Measurements from ENCODE around the gene UNCX. TPM values are rescaled to one million over a fixed set of nuclear protein-coding genes. Genes with fewer than 3 reads are reported as not detected.

The UNCX gene
- total and polyA plus RNA-seq, 9 donors: not detected

GRCh38 chr7:1232103-1232466 lies 587 bp upstream of the UNCX start:
- H3K36me3 ChIP-seq (ENCODE audit: control insufficient read depth, insufficient read depth, low read length): no peaks in the 10 kb centered on the region

GRCh38 chr7:1233333-1234048 lies 819 bp downstream of the UNCX start:
- no peak overlapping the region for H3K27ac ChIP-seq (ENCODE audit: low read length)
- WGBS (ENCODE audit: insufficient coverage): under 1% methylated on average over 61 of the region's 73 CpGs
- H3K4me1 ChIP-seq (ENCODE audit: control insufficient read depth, insufficient read depth, low read length): peaks cover 7% of the 10 kb centered on the region
- no peaks in the 10 kb centered on the region for H3K9me3 ChIP-seq (replicated peaks; ENCODE audit: control insufficient read depth, low read depth, low read length)
- H3K27me3 ChIP-seq (ENCODE audit: control insufficient read depth, insufficient read depth, low read length): peaks cover 84% of the 10 kb centered on the region
- no peak overlapping the region for H3K4me3 ChIP-seq (ENCODE audit: low read length)
- no peak for DNase-seq
- H3K36me3 ChIP-seq (ENCODE audit: control insufficient read depth, insufficient read depth, low read length): no peaks in the 10 kb centered on the region

More at GRCh38 chr7:1232103-1232466, 587 bp upstream of the UNCX start:
- Histone ChIP-seq H3K27me3 (ENCODE audit: control insufficient read depth, insufficient read depth, low read length) (peaks cover 85% of the 10 kb centered on the region), H3K4me3 (ENCODE audit: low read length) (no peak overlapping the region), H3K4me1 (ENCODE audit: control insufficient read depth, insufficient read depth, low read length) (peaks cover 5% of the 10 kb centered on the region), H3K27ac (ENCODE audit: low read length) (no peak overlapping the region), H3K9me3 (replicated peaks; ENCODE audit: control insufficient read depth, low read depth, low read length) (no peaks in the 10 kb centered on the region)
- 0% methylated on average over 3 of the region's 12 CpGs for WGBS (ENCODE audit: insufficient coverage)
- DNase-seq: no peak

GRCh38 chr7:1234049-1234880 lies 1.6 kb downstream of the UNCX start:
- no peak overlapping the region for H3K4me3 ChIP-seq (ENCODE audit: low read length)
- peaks cover 84% of the 10 kb centered on the region for H3K27me3 ChIP-seq (ENCODE audit: control insufficient read depth, insufficient read depth, low read length)
- 0% methylated on average over 8 of the region's 30 CpGs for WGBS (ENCODE audit: insufficient coverage)
- no peaks in the 10 kb centered on the region for H3K36me3 ChIP-seq (ENCODE audit: control insufficient read depth, insufficient read depth, low read length)
- peaks cover 7% of the 10 kb centered on the region for H3K4me1 ChIP-seq (ENCODE audit: control insufficient read depth, insufficient read depth, low read length)
- H3K9me3 ChIP-seq (replicated peaks; ENCODE audit: control insufficient read depth, low read depth, low read length): no peaks in the 10 kb centered on the region
- no peak for DNase-seq
- H3K27ac ChIP-seq (ENCODE audit: low read length): no peak overlapping the region

- no peaks in the 10 kb centered on the region for H3K36me3 ChIP-seq (ENCODE audit: control insufficient read depth, insufficient read depth, low read length)
- peaks cover 7% of the 10 kb centered on the region for H3K4me1 ChIP-seq (ENCODE audit: control insufficient read depth, insufficient read depth, low read length)
- 2% methylated on average over 24 of the region's 37 CpGs for WGBS (ENCODE audit: insufficient coverage)
- peaks cover 87% of the 10 kb centered on the region for H3K27me3 ChIP-seq (ENCODE audit: control insufficient read depth, insufficient read depth, low read length)
- DNase-seq: no peak
- no peak overlapping the region for H3K27ac ChIP-seq (ENCODE audit: low read length)
- H3K9me3 ChIP-seq (replicated peaks; ENCODE audit: control insufficient read depth, low read depth, low read length): no peaks in the 10 kb centered on the region
- no peak overlapping the region for H3K4me3 ChIP-seq (ENCODE audit: low read length)
Measured at GRCh38 chr7:1234881-1235500, 2.3 kb downstream of the UNCX start.

- DNase-seq: no peak
- Histone ChIP-seq H3K27ac (ENCODE audit: low read length) (no peak overlapping the region), H3K9me3 (replicated peaks; ENCODE audit: control insufficient read depth, low read depth, low read length) (no peaks in the 10 kb centered on the region), H3K4me3 (ENCODE audit: low read length) (no peak overlapping the region), H3K27me3 (ENCODE audit: control insufficient read depth, insufficient read depth, low read length) (peaks cover 88% of the 10 kb centered on the region), H3K4me1 (ENCODE audit: control insufficient read depth, insufficient read depth, low read length) (peaks cover 7% of the 10 kb centered on the region), H3K36me3 (ENCODE audit: control insufficient read depth, insufficient read depth, low read length) (no peaks in the 10 kb centered on the region)
- WGBS (ENCODE audit: insufficient coverage): under 1% methylated on average over 64 of the region's 66 CpGs
Measured at GRCh38 chr7:1235501-1236131, 2.9 kb downstream of the UNCX start.

GRCh38 chr7:1236132-1236661 lies 3.5 kb downstream of the UNCX start:
- H3K27ac ChIP-seq (ENCODE audit: low read length): no peak overlapping the region
- H3K4me1 ChIP-seq (ENCODE audit: control insufficient read depth, insufficient read depth, low read length): peaks cover 7% of the 10 kb centered on the region
- DNase-seq: no peak
- no peaks in the 10 kb centered on the region for H3K9me3 ChIP-seq (replicated peaks; ENCODE audit: control insufficient read depth, low read depth, low read length)
- no peaks in the 10 kb centered on the region for H3K36me3 ChIP-seq (ENCODE audit: control insufficient read depth, insufficient read depth, low read length)
- whole genome bisulfite sequencing (ENCODE audit: insufficient coverage): under 1% methylated on average over 84 of the region's 87 CpGs
- H3K27me3 ChIP-seq (ENCODE audit: control insufficient read depth, insufficient read depth, low read length): peaks cover 88% of the 10 kb centered on the region
- H3K4me3 ChIP-seq (ENCODE audit: low read length): no peak overlapping the region

DNA sequence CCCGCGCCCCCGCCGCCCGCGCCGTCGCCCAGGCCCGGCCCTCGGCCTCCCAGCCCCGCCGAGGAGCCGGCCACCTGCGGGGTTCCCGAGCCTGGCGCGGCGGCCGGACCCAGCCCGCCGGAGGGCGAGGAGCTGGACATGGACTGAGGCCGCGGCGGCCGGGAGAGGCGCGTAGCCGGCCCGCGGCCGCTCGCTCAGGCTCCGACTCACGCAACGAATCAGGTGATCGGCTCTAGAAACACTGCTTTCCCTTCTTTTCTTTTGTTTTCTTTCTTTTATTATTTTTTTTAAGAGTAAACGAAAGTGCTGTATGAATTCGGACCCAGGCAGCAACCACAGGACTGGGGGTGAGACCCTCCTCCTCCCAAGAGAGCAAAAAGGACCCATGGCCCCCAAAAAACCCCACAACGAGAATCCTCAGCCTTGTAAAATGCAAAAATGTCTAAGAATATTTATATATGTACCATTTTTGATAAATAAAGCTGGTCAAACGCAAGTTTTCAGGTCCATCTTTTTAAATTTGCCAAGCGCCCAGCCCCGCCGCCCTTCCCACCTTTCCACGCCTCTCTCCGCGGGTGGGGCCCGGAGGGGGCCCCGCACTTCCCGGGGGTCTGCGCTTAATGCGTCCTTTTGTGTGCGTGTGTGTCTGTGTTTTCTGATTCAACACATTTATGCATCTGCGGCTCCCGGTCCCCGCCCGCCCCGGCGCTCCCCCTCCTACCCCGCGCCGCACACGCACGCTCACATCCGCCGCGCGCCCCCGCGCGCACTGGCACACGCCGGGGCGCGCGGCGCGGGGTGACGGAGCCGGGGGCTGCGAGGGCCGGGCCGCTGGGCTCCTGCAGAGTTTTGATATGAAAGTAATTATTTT lies 4.4 kb downstream of the UNCX start:
- no peak overlapping the region for H3K4me3 ChIP-seq (ENCODE audit: low read length)
- H3K27me3 ChIP-seq (ENCODE audit: control insufficient read depth, insufficient read depth, low read length): peaks cover 88% of the 10 kb centered on the region
- 2% methylated on average over 51 of the region's 83 CpGs for WGBS (ENCODE audit: insufficient coverage)
- H3K27ac ChIP-seq (ENCODE audit: low read length): no peak overlapping the region
- H3K36me3 ChIP-seq (ENCODE audit: control insufficient read depth, insufficient read depth, low read length): no peaks in the 10 kb centered on the region
- no peak for DNase-seq
- H3K9me3 ChIP-seq (replicated peaks; ENCODE audit: control insufficient read depth, low read depth, low read length): no peaks in the 10 kb centered on the region
- peaks cover 7% of the 10 kb centered on the region for H3K4me1 ChIP-seq (ENCODE audit: control insufficient read depth, insufficient read depth, low read length)

- no peak for DNase-seq
- peaks cover 7% of the 10 kb centered on the region for H3K4me1 ChIP-seq (ENCODE audit: control insufficient read depth, insufficient read depth, low read length)
- H3K4me3 ChIP-seq (ENCODE audit: low read length): no peak overlapping the region
- WGBS (ENCODE audit: insufficient coverage): 5% methylated on average over 23 of the region's 29 CpGs
- no peaks in the 10 kb centered on the region for H3K9me3 ChIP-seq (replicated peaks; ENCODE audit: control insufficient read depth, low read depth, low read length)
- peaks cover 90% of the 10 kb centered on the region for H3K27me3 ChIP-seq (ENCODE audit: control insufficient read depth, insufficient read depth, low read length)
- no peaks in the 10 kb centered on the region for H3K36me3 ChIP-seq (ENCODE audit: control insufficient read depth, insufficient read depth, low read length)
- no peak overlapping the region for H3K27ac ChIP-seq (ENCODE audit: low read length)
Measured at GRCh38 chr7:1237704-1238255, 5.1 kb downstream of the UNCX start.

DNA sequence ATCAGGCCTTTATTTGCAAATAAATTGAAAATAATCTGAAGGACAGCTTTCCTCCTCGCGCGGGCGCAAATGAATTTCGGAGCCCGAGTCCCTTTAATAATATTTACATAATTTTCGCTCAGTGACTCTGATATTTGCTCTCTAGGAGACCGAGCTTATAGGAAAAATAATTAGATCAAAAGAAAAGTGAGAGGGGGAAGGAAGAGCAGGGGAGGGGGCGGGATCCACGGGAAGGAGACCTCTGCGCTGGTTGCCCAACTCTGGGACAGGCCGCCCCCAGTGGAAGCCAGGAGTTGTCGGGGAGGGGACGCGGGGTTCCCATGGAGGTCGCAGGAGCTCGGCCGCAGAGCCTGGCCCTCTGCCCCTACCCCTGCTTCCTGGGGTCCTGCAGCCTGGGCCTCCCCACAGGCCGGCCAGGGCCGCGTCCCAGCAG lies 5.8 kb downstream of the UNCX start:
- no peak overlapping the region for H3K27ac ChIP-seq (ENCODE audit: low read length)
- H3K4me3 ChIP-seq (ENCODE audit: low read length): no peak overlapping the region
- DNase-seq: no peak
- H3K4me1 ChIP-seq (ENCODE audit: control insufficient read depth, insufficient read depth, low read length): peaks cover 7% of the 10 kb centered on the region
- no peaks in the 10 kb centered on the region for H3K9me3 ChIP-seq (replicated peaks; ENCODE audit: control insufficient read depth, low read depth, low read length)
- H3K27me3 ChIP-seq (ENCODE audit: control insufficient read depth, insufficient read depth, low read length): peaks cover 90% of the 10 kb centered on the region
- WGBS (ENCODE audit: insufficient coverage): 5% methylated on average over 12 of the region's 21 CpGs
- no peaks in the 10 kb centered on the region for H3K36me3 ChIP-seq (ENCODE audit: control insufficient read depth, insufficient read depth, low read length)

Measured in muscle of leg (tissue), 11 donors.